ENCODE data around the gene COL5A1. TPM values are rescaled to one million over a fixed set of nuclear protein-coding genes. Genes with fewer than 3 reads are reported as not detected.
"Not testable (repeated sequence)": the region's sequence is repeated elsewhere in the genome, so short reads cannot be mapped to it uniquely, and the experiment has no call there.

COL5A1 gene
- total RNA-seq, 8 experiments from 2014 or later, result 1.9 to 141 (median 3.6) TPM

DNA sequence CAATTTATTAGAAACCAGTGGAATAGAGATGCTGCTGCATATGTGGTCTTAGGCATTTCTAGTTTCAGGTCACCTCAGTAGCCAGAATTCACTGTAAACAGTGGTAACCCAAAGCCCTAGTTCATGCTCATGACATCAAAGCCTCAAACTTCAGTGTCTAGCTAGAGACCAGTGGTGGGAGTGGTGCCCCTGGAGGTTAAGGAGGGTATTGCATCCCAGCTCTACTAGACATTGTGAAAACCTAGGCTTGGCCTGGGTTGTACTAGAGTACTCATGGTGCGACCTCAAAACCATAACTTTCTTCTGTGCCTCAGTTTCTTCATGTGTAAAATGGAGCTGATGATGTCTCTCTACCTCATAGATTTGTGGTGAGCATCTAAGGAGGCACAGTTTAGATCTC is 18.8 kb downstream of the COL5A1 start:
- ATAC-seq (replicated peaks in 6 of 8), result no peak
- Histone ChIP-seq H3K27ac (no peak overlapping the region), H3K4me3 (no peak overlapping the region), H3K4me1 (replicated peaks in 1 of 2) (peaks cover 8 to 12% of the 10 kb centered on the region in 2 donors)
- in situ Hi-C loops (cut with MboI; ENCODE audit: low pct_unique_long_range_greater_than_20kb in 2 of 9, low sequenced_read_pairs in 9 of 9, unreplicated experiment in 9 of 9), result no loop called here
- 100% methylated on average over 1 of the region's 1 CpG; no CpG with 5 or more reads in 6 of the 10 experiments for whole genome bisulfite sequencing, 10 experiments

DNA sequence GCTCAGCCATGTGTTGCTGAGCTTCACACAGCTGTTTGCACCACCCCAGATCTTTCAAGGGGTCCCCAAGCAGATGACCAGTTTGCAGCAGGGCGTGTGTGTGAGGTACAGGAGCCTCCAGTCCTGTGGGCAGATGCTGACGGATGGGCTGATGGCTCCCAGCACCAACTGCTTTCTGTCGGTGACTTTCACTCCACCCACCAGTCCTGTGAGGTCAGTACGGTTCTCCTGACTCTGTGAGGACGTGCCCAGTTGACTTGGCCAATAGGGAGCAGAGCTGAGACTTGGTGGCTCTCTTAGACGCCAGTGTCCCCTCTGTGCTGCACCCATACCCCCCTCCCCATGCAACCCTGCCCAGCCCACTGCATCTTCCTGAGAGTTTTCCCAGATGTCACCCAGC is 19.7 kb downstream of the COL5A1 start:
- WGBS, 10 experiments, result 33 to 100% (median 81%) methylated on average over 1 to 3 of the region's 6 CpGs; no CpG with 5 or more reads in 5 of the 10 experiments
- in situ Hi-C loops (cut with MboI; ENCODE audit: low pct_unique_long_range_greater_than_20kb in 2 of 9, low sequenced_read_pairs in 9 of 9, unreplicated experiment in 9 of 9), result no loop called here
- Histone ChIP-seq H3K4me1 (replicated peaks in 1 of 2) (peaks cover 8 to 12% of the 10 kb centered on the region in 2 donors), H3K4me3 (no peak overlapping the region), H3K27ac (no peak overlapping the region)
- peak in 1 of 8 experiments; percentile 4 for ATAC-seq (replicated peaks in 6 of 8)

DNA sequence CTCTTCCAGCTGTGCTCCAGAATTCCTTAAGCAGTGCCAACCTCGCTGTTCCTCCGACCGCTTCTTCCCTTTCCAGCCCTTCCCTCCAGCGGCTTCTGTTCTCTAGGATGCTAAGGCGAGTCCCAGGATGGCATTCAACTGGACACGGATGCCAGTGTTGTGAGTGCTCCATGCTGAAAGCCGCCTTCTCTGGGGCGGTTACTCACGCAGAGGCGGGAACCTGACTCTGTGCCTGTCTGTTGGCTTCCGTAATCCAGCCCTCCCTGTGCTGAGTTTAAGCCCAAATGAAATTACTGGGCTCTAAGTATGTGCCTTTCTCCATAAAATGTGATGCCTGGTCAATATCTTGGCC is 20.2 kb downstream of the COL5A1 start:
- ATAC-seq (replicated peaks in 6 of 8), result peak in 3 of 8 experiments; percentile 5 to 58 (median 34)
- in situ Hi-C loops (cut with MboI; ENCODE audit: low pct_unique_long_range_greater_than_20kb in 2 of 9, low sequenced_read_pairs in 9 of 9, unreplicated experiment in 9 of 9), result no loop called here
- H3K27ac ChIP-seq, result no peak overlapping the region
- no peak overlapping the region for H3K4me3 ChIP-seq
- WGBS, 10 experiments, result 2 to 100% (median 95%) methylated on average over 1 to 8 of the region's 11 CpGs; no CpG with 5 or more reads in 1 of the 10 experiments
- H3K4me1 ChIP-seq (replicated peaks in 1 of 2), result peaks cover 8 to 12% of the 10 kb centered on the region in 2 donors

GRCh38 chr9:134662143-134662876 is 20.7 kb downstream of the COL5A1 start:
- H3K4me3 ChIP-seq, result no peak overlapping the region
- peaks cover 8 to 12% of the 10 kb centered on the region in 2 donors for H3K4me1 ChIP-seq (replicated peaks in 1 of 2)
- no peak overlapping the region for H3K27ac ChIP-seq
- in situ Hi-C loops (cut with MboI; ENCODE audit: low pct_unique_long_range_greater_than_20kb in 2 of 9, low sequenced_read_pairs in 9 of 9, unreplicated experiment in 9 of 9), result no loop called here
- 0 to 100% (median 89%) methylated on average over 1 to 11 of the region's 17 CpGs; no CpG with 5 or more reads in 2 of the 10 experiments for WGBS, 10 experiments
- ATAC-seq (replicated peaks in 6 of 8), result peak; percentile 25 to 81 (median 38)

GRCh38 chr9:134663084-134663483 is 21.5 kb downstream of the COL5A1 start:
- Histone ChIP-seq H3K4me1 (replicated peaks in 1 of 2) (peaks cover 8 to 9% of the 10 kb centered on the region in 2 donors), H3K27ac (no peak overlapping the region), H3K4me3 (no peak overlapping the region)
- WGBS, 10 experiments, result 60 to 100% (median 100%) methylated on average over 1 to 4 of the region's 10 CpGs; no CpG with 5 or more reads in 6 of the 10 experiments
- ATAC-seq (replicated peaks in 6 of 8), result no peak
- in situ Hi-C loops (cut with MboI; ENCODE audit: low pct_unique_long_range_greater_than_20kb in 2 of 9, low sequenced_read_pairs in 9 of 9, unreplicated experiment in 9 of 9), result no loop called here

DNA sequence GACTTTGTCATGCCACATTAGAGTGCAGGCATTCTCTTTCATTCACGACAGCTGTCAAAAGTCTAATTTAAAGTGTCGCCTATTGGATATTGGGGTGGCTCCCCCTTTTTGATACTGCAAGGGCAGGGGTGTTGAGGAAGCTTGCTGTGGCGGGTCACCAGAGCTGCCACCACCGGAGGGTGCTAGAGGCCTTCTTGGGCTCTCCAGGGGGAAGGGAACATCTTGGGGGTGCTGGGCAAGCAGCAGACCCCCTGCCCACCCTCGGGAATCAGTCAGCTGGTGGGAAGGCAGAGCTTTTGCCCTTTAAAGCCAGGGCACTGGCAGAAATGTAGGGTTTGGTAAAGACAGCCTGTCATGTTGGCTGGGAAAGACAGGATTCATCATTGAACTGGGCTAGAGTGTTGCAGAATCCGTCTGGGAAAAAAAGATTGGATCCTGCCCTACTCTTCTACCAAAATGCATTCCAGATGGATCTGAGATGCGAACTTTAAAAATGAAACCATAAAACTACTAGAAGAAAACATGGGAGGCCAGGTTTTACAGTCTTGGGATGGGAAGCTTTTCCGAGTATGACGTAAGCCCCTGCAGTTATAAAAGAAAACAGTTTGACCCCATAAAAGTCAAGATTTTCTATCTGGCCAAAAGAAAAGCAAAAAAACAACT is 22.3 kb downstream of the COL5A1 start:
- 32 to 97% (median 72%) methylated on average over 1 to 8 of the region's 9 CpGs for WGBS, 10 experiments
- H3K4me3 ChIP-seq, result no peak overlapping the region
- no peak for ATAC-seq (replicated peaks in 6 of 8)
- H3K27ac ChIP-seq, result no peak overlapping the region
- in situ Hi-C loops (cut with MboI; ENCODE audit: low pct_unique_long_range_greater_than_20kb in 2 of 9, low sequenced_read_pairs in 9 of 9, unreplicated experiment in 9 of 9), result no loop called here
- H3K4me1 ChIP-seq (replicated peaks in 1 of 2), result peaks cover under 1 to 1% of the 10 kb centered on the region in 2 donors

DNA sequence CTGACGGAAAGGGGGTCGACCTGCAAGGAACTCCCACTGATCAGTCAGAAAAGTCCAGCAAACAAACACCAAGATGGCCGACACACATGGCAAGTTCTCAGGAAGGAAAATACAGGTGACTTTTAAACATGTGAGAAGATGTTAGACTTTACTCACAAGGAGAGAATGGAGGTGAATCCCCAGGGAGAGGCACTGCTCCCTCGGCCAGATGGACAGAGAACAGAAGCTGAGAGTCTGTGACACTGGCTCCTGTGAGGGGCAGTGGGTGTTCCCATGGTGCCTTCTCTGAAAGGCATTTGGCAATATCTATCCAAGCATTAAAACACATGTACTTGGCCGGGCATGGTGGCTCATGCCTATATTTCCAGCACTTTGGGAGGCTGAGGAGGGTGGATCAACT is 22.8 kb downstream of the COL5A1 start:
- Histone ChIP-seq H3K4me1 (replicated peaks in 1 of 2) (peaks cover 0 to under 1% of the 10 kb centered on the region in 2 donors), H3K27ac (no peak overlapping the region), H3K4me3 (no peak overlapping the region)
- ATAC-seq (replicated peaks in 6 of 8), result no peak
- WGBS, 10 experiments, result 0 to 100% (median 90%) methylated on average over 1 to 4 of the region's 5 CpGs
- in situ Hi-C loops (cut with MboI; ENCODE audit: low pct_unique_long_range_greater_than_20kb in 2 of 9, low sequenced_read_pairs in 9 of 9, unreplicated experiment in 9 of 9), result no loop called here

DNA sequence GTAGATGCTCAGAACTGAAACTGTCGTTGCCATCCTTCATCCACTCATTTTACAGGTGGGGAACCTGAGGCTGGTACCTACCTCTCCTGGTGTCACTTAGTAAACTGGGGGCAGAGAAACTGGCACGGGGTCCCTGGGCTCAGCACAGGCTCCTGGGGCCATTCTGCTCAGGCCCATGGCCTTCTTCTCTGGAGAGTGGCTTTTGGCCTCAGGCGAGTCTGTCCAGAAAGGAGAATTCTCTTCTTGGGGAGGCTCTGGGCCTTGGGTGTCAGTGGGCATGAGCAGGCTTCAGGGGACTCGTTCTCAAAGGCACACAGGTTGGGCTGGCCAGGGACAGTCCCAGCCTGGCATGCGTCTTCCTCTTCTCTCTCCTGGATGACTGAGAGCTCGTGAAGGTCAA is 24.6 kb downstream of the COL5A1 start:
- Histone ChIP-seq H3K4me3 (no peak overlapping the region), H3K27ac (no peak overlapping the region), H3K4me1 (replicated peaks in 1 of 2) (peaks cover 0 to 3% of the 10 kb centered on the region in 2 donors)
- in situ Hi-C loops (cut with MboI; ENCODE audit: low pct_unique_long_range_greater_than_20kb in 2 of 9, low sequenced_read_pairs in 9 of 9, unreplicated experiment in 9 of 9), result no loop called here
- no peak for ATAC-seq (replicated peaks in 6 of 8)
- 20 to 100% (median 92%) methylated on average over 1 to 3 of the region's 6 CpGs; no CpG with 5 or more reads in 5 of the 10 experiments for WGBS, 10 experiments

DNA sequence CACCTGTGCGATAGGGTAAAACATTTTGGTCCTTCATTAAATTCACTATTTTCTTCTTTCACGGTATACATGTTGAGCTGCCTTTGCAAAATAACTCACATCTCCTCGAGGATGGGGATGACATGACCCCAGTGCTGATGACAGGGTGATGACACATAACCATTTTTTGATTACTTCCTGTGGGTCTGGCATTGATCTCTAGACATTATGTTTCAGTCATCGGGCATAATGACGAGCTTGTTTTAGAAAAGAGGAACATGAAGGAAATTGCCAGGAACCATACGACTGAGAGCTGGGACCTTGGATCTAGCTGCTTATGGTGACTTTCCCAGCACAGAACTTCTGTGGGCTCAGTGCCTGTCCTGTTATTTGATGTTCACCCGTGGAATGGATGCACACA is 25.2 kb downstream of the COL5A1 start:
- peak in 3 of 8 experiments; percentile 32 to 39 (median 35) for ATAC-seq (replicated peaks in 6 of 8)
- in situ Hi-C loops (cut with MboI; ENCODE audit: low pct_unique_long_range_greater_than_20kb in 2 of 9, low sequenced_read_pairs in 9 of 9, unreplicated experiment in 9 of 9), result no loop called here
- no peak overlapping the region for H3K27ac ChIP-seq

GRCh38 chr9:134668977-134669376 is 27.4 kb downstream of the COL5A1 start:
- in situ Hi-C loops (cut with MboI; ENCODE audit: low pct_unique_long_range_greater_than_20kb in 2 of 9, low sequenced_read_pairs in 9 of 9, unreplicated experiment in 9 of 9); ATAC-seq (replicated peaks in 6 of 8): not testable (repeated sequence)

More for the DNA sequence above, 25.2 kb downstream of the COL5A1 start:
- Histone ChIP-seq H3K4me3 (no peak overlapping the region), H3K4me1 (replicated peaks in 1 of 2) (peaks cover 0 to 5% of the 10 kb centered on the region in 2 donors)
- WGBS, 10 experiments, result 11 to 100% (median 88%) methylated on average over 1 to 6 of the region's 7 CpGs; no CpG with 5 or more reads in 1 of the 10 experiments

DNA sequence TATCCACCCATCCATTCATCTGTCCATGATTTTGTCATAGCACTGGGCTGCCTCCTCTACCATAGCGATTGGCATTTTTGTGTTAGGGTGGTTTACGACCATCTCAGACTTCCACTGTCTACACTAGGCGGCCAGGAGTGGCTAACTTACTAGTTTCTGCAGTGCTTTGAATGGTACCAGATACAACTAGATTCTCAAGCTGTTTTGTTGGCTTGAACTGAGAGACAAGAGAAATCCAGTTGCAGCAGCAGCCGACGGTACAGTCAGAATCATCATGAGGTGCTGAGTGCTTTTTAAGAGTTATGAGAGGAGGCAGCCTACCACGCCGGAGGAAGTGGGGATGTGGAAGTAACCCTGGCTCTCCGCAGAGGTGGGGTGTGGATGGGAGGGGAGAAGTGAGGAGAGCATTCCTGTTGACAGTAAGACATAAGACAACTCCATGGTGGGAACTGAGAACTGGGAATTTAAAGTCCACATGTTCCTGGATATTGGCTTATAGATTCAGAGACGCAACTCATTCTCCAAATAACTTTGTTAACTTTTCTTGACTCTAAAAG is 27.9 kb downstream of the COL5A1 start:
- WGBS, 10 experiments, result 54 to 100% (median 90%) methylated on average over 1 to 8 of the region's 9 CpGs; no CpG with 5 or more reads in 1 of the 10 experiments
- H3K4me3 ChIP-seq, result no peak overlapping the region
- ATAC-seq (replicated peaks in 6 of 8), result peak in 4 of 8 experiments; percentile 11 to 60 (median 29)
- in situ Hi-C loops (cut with MboI; ENCODE audit: low pct_unique_long_range_greater_than_20kb in 2 of 9, low sequenced_read_pairs in 9 of 9, unreplicated experiment in 9 of 9), result no loop called here
- H3K4me1 ChIP-seq (replicated peaks in 1 of 2), result peaks cover 0 to 5% of the 10 kb centered on the region in 2 donors
- H3K27ac ChIP-seq, result no peak overlapping the region

More at GRCh38 chr9:134668977-134669376, 27.4 kb downstream of the COL5A1 start:
- not testable (repeated sequence) for H3K27ac ChIP-seq; H3K4me1 ChIP-seq (replicated peaks in 1 of 2); H3K4me3 ChIP-seq

DNA sequence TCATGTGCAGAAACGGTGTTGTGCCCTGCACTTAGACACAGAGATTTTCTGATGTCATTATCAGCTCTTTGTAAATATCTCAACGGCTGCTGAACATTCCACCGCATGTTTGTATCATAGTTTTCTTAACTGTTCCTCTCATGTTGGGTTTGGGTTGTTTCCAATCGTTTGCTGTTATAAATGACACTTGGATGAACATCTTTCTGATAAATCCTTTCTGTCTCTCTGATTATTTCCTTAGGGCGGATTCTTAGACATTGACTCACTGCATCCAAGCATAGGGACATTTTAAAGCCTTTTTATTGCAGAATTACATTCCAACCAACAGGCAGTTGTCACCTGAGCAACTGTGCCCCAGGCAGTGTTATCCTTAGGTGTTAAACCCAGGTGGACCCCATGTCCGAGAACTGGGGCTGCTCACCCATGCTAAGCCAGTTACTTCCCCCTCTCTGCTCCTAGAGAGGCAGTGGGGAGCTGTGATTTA is 28.5 kb downstream of the COL5A1 start:
- in situ Hi-C loops (cut with MboI; ENCODE audit: low pct_unique_long_range_greater_than_20kb in 2 of 9, low sequenced_read_pairs in 9 of 9, unreplicated experiment in 9 of 9), result no loop called here

GRCh38 chr9:134670851-134671281 is 29.3 kb downstream of the COL5A1 start:
- Histone ChIP-seq H3K4me3 (no peak overlapping the region), H3K27ac (no peak overlapping the region), H3K4me1 (replicated peaks in 1 of 2) (peaks cover 0 to 5% of the 10 kb centered on the region in 2 donors)
- 80 to 100% (median 92%) methylated on average over 1 to 4 of the region's 11 CpGs; no CpG with 5 or more reads in 6 of the 10 experiments for WGBS, 10 experiments
- no peak for ATAC-seq (replicated peaks in 6 of 8)
- in situ Hi-C loops (cut with MboI; ENCODE audit: low pct_unique_long_range_greater_than_20kb in 2 of 9, low sequenced_read_pairs in 9 of 9, unreplicated experiment in 9 of 9), result no loop called here

More for the DNA sequence above, 28.5 kb downstream of the COL5A1 start:
- no peak overlapping the region for H3K27ac ChIP-seq
- peak in 4 of 8 experiments; percentile 23 to 82 (median 48) for ATAC-seq (replicated peaks in 6 of 8)
- H3K4me3 ChIP-seq, result no peak overlapping the region
- 13 to 93% (median 51%) methylated on average over 1 to 5 of the region's 6 CpGs for WGBS, 10 experiments
- H3K4me1 ChIP-seq (replicated peaks in 1 of 2), result peaks cover 0 to 5% of the 10 kb centered on the region in 2 donors

Measured in motor neuron (in vitro differentiated cells).